ENCODE results near the gene MPP2. TPM values are rescaled to one million over a fixed set of nuclear protein-coding genes. Genes with fewer than 3 reads are reported as not detected.
"Not testable (repeated sequence)": the region's sequence is repeated elsewhere in the genome, so short reads cannot be mapped to it uniquely, and the experiment has no call there.

Gene MPP2
- total RNA-seq, 1 donor from 2014 or later: 5.4 TPM

DNA sequence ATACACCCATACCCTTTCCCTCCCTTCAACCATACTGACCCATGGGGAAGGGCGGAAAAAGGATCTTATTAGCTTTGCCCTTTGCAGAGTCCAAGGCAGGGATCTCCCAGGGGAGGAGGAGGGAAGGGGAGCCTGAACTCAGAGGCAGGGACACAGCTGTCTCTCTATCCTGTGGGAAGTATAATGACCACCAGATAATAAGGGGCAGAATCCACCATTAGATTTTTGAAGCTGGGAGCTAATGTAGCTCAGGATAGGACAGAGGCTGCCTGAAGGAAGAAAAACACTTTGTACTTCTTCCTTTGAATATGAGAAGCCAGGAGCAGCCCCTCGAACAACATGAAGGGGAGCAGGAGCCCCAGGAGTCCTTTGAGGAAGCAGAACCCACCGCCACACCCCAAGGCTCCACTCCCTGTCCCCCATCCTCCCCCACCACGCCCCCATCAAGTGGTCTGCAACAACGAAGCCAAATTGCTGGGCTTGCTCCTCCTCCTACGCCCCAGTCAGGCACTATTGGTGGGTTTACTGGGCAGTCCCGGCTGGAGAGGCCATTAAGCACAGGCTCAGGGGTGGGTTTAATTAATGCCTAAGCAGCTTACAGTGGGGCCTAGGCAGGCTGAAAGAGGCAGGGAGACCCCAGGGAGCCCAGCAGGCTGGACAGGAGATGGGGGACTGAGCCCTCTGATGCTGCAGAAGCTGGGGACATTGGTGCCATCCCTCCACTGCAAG is 5.3 kb downstream of the MPP2 start:
- no peak overlapping the region for H3K4me3 Mint-ChIP-seq (ENCODE audit: low read depth)
- TF ChIP-seq, protein P1, sequence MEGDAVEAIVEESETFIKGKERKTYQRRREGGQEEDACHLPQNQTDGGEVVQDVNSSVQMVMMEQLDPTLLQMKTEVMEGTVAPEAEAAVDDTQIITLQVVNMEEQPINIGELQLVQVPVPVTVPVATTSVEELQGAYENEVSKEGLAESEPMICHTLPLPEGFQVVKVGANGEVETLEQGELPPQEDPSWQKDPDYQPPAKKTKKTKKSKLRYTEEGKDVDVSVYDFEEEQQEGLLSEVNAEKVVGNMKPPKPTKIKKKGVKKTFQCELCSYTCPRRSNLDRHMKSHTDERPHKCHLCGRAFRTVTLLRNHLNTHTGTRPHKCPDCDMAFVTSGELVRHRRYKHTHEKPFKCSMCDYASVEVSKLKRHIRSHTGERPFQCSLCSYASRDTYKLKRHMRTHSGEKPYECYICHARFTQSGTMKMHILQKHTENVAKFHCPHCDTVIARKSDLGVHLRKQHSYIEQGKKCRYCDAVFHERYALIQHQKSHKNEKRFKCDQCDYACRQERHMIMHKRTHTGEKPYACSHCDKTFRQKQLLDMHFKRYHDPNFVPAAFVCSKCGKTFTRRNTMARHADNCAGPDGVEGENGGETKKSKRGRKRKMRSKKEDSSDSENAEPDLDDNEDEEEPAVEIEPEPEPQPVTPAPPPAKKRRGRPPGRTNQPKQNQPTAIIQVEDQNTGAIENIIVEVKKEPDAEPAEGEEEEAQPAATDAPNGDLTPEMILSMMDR (IDR thresholded peaks at IDR 0.05; ENCODE audit: unreplicated experiment): no peak
- peaks cover 63% of the 10 kb centered on the region for H3K27me3 Mint-ChIP-seq
- peaks cover 10% of the 10 kb centered on the region for H3K4me1 Mint-ChIP-seq (ENCODE audit: low read depth)
- H3K27ac Mint-ChIP-seq: no peak overlapping the region
- DNase-seq (ENCODE audit: low spot score, unreplicated experiment): no peak
- H3K9me3 Mint-ChIP-seq (ENCODE audit: low read depth): no peaks in the 10 kb centered on the region
- H3K36me3 Mint-ChIP-seq (ENCODE audit: insufficient read depth): no peaks in the 10 kb centered on the region

DNA sequence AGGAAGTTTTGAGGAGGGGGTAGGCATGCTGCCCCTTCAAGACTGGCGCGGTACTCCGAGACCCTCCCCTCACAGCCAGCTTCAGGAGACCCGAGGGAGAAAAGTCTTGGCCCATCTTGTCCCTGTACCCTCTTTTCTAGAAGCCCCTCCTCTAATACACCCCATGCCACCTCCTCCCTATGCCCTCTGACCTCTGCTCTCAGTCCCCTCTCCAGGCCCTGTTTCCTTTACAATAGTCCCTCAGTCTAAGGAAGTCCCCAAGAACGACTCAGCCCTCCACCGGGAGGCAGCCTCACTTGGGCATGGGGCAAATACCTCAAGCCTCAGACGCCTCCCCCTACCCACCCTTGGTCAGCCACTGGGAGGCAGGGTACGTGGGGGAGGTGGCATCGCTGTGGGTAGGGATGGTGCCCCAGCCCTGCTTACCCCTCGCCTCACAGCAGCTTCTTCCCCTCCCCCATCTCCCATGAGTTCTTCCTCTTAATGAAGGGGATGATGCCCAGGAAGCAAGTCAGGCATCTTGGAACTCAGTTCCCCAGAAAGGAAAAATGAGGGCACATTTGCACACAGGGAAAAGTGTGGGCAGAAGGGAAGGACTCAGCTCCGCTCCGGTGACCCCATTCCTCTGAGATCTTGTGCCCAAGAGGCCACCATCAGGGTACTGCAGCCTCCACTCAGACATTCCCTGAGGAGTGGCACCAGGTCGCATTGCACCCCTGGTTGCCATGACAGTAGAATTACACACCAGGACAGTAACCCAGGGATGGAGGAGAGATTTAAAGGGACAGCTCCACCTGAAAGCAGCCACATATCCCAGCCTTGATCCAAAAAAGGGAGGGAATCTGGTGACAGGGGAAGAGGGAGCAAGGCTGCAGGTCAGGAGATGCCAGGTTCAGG is 6.2 kb downstream of the MPP2 start:
- TF ChIP-seq, protein P1 (IDR thresholded peaks at IDR 0.05; ENCODE audit: unreplicated experiment): no peak
- peak overlapping the region; percentile 68 for H3K4me3 Mint-ChIP-seq (ENCODE audit: low read depth)
- no peaks in the 10 kb centered on the region for H3K36me3 Mint-ChIP-seq (ENCODE audit: insufficient read depth)
- no peak overlapping the region for H3K27ac Mint-ChIP-seq
- H3K4me1 Mint-ChIP-seq (ENCODE audit: low read depth): peaks cover 8% of the 10 kb centered on the region
- no peaks in the 10 kb centered on the region for H3K9me3 Mint-ChIP-seq (ENCODE audit: low read depth)
- peaks cover 62% of the 10 kb centered on the region for H3K27me3 Mint-ChIP-seq
- DNase-seq (ENCODE audit: low spot score, unreplicated experiment): no peak

DNA sequence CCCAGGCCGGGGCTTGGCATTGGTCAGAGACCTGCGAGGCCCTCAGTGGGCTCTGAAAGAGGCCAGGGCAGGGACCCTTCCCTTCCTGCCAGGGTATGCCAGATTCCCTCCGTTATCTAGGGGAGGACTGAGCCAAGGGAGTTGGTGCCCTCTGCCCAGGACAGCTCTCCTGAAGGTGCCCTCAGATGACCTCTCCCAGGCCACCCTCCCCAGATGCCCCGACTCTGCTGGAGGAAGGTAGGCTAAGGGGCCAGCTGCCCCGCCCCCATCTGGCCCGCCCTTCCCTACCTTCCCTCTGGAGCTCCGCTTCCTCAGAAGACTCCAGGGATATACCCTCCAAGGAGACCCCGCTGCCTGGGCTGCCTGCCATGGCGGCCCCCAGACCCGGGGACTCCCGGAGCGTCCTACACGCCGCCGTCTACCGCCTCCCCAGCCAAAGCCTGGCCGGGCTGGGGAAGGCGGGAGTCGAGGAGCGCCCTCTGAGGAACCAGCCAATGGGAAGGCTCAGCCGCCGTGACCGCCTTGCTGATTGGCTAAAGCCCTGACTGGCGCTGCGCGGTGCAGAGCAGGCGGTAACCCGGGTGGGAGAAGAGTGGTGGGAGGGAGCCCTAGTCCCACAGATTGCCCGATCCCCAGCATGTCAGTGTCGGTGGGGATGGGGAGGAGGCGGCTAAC is 7.0 kb downstream of the MPP2 start:
- TF ChIP-seq, protein P1 (IDR thresholded peaks at IDR 0.05; ENCODE audit: unreplicated experiment): no peak
- Mint-ChIP-seq H3K27me3 (peaks cover 54% of the 10 kb centered on the region), H3K27ac (no peak overlapping the region), H3K36me3 (ENCODE audit: insufficient read depth) (no peaks in the 10 kb centered on the region), H3K9me3 (ENCODE audit: low read depth) (no peaks in the 10 kb centered on the region), H3K4me3 (ENCODE audit: low read depth) (peak overlapping the region; percentile 68), H3K4me1 (ENCODE audit: low read depth) (peaks cover 8% of the 10 kb centered on the region)
- DNase-seq (ENCODE audit: low spot score, unreplicated experiment): peak; percentile 76

DNA sequence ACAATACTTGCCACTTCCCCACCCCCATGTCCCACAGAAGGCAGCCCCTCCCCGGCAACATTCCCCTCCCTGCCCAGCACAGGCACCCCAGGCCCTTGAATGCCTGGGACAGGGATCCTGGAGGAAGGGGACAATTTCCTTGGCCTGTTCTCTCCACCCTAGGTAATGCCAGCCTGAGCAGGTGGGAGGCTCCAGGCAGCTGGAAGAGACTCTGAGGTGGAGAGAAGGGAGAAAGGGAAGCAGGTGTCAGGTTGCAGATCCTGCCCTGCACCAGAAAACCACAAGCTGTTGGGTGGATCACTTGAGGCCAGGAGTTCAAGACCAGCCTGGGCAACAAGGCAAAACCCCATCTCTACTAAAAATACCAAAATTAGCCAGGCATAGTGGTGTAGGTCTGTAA is 8.9 kb downstream of the MPP2 start:
- TF ChIP-seq, protein P1 (IDR thresholded peaks at IDR 0.05; ENCODE audit: unreplicated experiment): no peak
- Mint-ChIP-seq H3K4me3 (ENCODE audit: low read depth) (no peak overlapping the region), H3K4me1 (ENCODE audit: low read depth) (peaks cover 8% of the 10 kb centered on the region), H3K27ac (no peak overlapping the region), H3K9me3 (ENCODE audit: low read depth) (no peaks in the 10 kb centered on the region), H3K36me3 (ENCODE audit: insufficient read depth) (no peaks in the 10 kb centered on the region), H3K27me3 (peaks cover 37% of the 10 kb centered on the region)
- no peak for DNase-seq (ENCODE audit: low spot score, unreplicated experiment)

DNA sequence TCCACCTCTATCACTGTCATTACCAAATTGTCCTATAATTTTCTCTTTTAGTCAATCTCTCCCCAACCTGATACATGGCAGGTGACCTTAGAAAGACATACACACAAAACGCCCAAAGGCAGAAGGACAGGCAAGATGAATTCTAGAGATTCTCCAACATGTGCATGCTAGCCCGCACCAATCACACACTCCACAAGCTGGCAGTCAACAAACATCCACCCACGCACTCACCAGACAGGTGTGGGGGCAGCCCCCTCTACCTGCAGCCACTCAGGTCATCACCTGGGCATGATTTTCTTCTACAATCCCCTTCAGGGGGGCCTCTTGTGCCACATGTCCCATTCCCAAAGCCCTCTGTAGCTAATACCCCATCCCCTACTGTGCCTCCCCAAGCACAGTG is 9.5 kb downstream of the MPP2 start:
- no peak overlapping the region for H3K4me3 Mint-ChIP-seq (ENCODE audit: low read depth)
- no peak for DNase-seq (ENCODE audit: low spot score, unreplicated experiment)
- TF ChIP-seq, protein P1 (IDR thresholded peaks at IDR 0.05; ENCODE audit: unreplicated experiment): no peak
- peaks cover 8% of the 10 kb centered on the region for H3K4me1 Mint-ChIP-seq (ENCODE audit: low read depth)
- H3K36me3 Mint-ChIP-seq (ENCODE audit: insufficient read depth): no peaks in the 10 kb centered on the region
- no peak overlapping the region for H3K27ac Mint-ChIP-seq
- H3K27me3 Mint-ChIP-seq: peaks cover 34% of the 10 kb centered on the region
- H3K9me3 Mint-ChIP-seq (ENCODE audit: low read depth): no peaks in the 10 kb centered on the region

DNA sequence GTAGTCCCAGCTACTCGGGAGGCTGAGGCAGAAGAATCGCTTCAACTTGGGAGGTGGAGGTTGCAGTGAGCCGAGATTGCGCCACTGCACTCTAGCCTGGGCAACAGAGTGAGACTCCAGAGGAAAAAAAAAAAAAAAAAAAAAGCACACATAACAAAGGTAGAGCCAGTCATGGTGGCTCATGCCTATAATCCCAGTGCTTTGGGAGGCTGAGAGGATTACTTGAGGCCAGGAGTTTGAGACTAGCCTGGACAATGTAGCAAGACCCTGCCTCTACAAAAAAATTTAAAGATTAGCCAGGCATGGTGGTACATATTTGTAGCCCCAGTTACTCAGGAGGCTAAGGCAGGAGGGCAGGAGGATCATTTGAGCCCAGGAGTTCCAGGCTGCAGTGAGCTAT is 12.8 kb downstream of the MPP2 start:
- not testable (repeated sequence) for H3K9me3 Mint-ChIP-seq (ENCODE audit: low read depth); H3K4me1 Mint-ChIP-seq (ENCODE audit: low read depth); DNase-seq (ENCODE audit: low spot score, unreplicated experiment); H3K27ac Mint-ChIP-seq; H3K36me3 Mint-ChIP-seq (ENCODE audit: insufficient read depth); H3K4me3 Mint-ChIP-seq (ENCODE audit: low read depth)
- peaks cover 15% of the 10 kb centered on the region for H3K27me3 Mint-ChIP-seq

All from progenitor cell of endocrine pancreas (in vitro differentiated cells).